MM.1S (cell line): ENCODE data around the gene CHCHD3.
"Not testable (repeated sequence)": the region's sequence is repeated elsewhere in the genome, so short reads cannot be mapped to it uniquely, and the experiment has no call there.

ENCODE experiments used
- DNase-seq: peaks from one replicate; pipeline ENCODE4 v3.0.0-alpha.2; 2015
- H2AFZ ChIP-seq: fragments of 300-600 bp; sonication (generic); 2 replicates; pipeline ENCODE4 v1.6.0; 2016; ENCODE audit warnings: antibody characterized with exemption, low read length
- H3F3A ChIP-seq: fragments of 300-600 bp; sonication (generic); 2 replicates; pipeline ENCODE4 v1.6.1; 2016; ENCODE audit warnings: mild to moderate bottlenecking, antibody characterized with exemption, low read length, moderate library complexity, mixed read lengths; ENCODE audit not compliant: insufficient read depth
- H3K27ac ChIP-seq: fragments of 300-600 bp; sonication (generic); 2 replicates; pipeline ENCODE4 v1.5.1; 2016; ENCODE audit warnings: mild to moderate bottlenecking, low read length
- H3K27me3 ChIP-seq: fragments of 300-600 bp; sonication (generic); replicated peaks from 2 replicates; pipeline ENCODE4 v1.6.0; 2016; ENCODE audit warnings: low read length; ENCODE audit not compliant: insufficient read depth
- H3K36me3 ChIP-seq: fragments of 300-600 bp; sonication (generic); replicated peaks from 2 replicates; pipeline ENCODE4 v1.6.1; 2016; ENCODE audit warnings: mild to moderate bottlenecking, low read length, mixed read lengths; ENCODE audit not compliant: insufficient read depth
- H3K4me1 ChIP-seq: fragments of 300-600 bp; sonication (generic); 2 replicates; pipeline ENCODE4 v1.6.1; 2016; ENCODE audit warnings: low read length, mixed read lengths
- H3K4me2 ChIP-seq: fragments of 300-600 bp; sonication (generic); 2 replicates; pipeline ENCODE4 v1.6.0; 2016; ENCODE audit warnings: low read depth, low read length
- H3K4me3 ChIP-seq: fragments of 300-600 bp; sonication (generic); 2 replicates; pipeline ENCODE4 v1.5.1; 2016; ENCODE audit warnings: low read length, mixed read lengths
- H3K79me2 ChIP-seq: fragments of 300-600 bp; sonication (generic); 2 replicates; pipeline ENCODE4 v1.6.1; 2016; ENCODE audit warnings: mixed run types, low read length, mixed read lengths
- H3K9ac ChIP-seq: fragments of 300-600 bp; sonication (generic); 2 replicates; pipeline ENCODE4 v1.6.1; 2016; ENCODE audit warnings: low read length, mixed read lengths
- H3K9me2 ChIP-seq: fragments of 300-600 bp; sonication (generic); replicated peaks from 2 replicates; pipeline ENCODE4 v1.6.1; 2016; ENCODE audit warnings: mild to moderate bottlenecking, low read length, mixed read lengths; ENCODE audit not compliant: insufficient read depth
- H3K9me3 ChIP-seq: fragments of 300-600 bp; sonication (generic); replicated peaks from 2 replicates; pipeline ENCODE4 v1.6.1; 2016; ENCODE audit warnings: mild to moderate bottlenecking, low read length, mixed read lengths; ENCODE audit not compliant: insufficient read depth
- H4K20me1 ChIP-seq: fragments of 300-600 bp; sonication (generic); 2 replicates; pipeline ENCODE4 v1.6.1; 2016; ENCODE audit warnings: mild to moderate bottlenecking, low read length, moderate library complexity, mixed read lengths; ENCODE audit not compliant: insufficient read depth
- EZH2 ChIP-seq: fragments of 300-600 bp; sonication (generic); optimal IDR thresholded peaks from 2 replicates; pipeline ENCODE3; 2017; ENCODE audit warnings: low read depth, mild to moderate bottlenecking, antibody characterized with exemption, low read length, mixed read lengths
- EZH2phosphoT487 ChIP-seq: fragments of 300-600 bp; sonication (generic); IDR thresholded peaks from 2 replicates; pipeline ENCODE4 v1.6.1; 2018; ENCODE audit warnings: antibody characterized with exemption, low read length
- TF ChIP-seq, protein P1 (sequence below): fragments of 300-600 bp; sonication (generic); IDR thresholded peaks from 2 replicates; pipeline ENCODE4 v1.5.1; 2016; ENCODE audit warnings: antibody characterized with exemption, low read length, mixed read lengths

Gene CHCHD3

DNA sequence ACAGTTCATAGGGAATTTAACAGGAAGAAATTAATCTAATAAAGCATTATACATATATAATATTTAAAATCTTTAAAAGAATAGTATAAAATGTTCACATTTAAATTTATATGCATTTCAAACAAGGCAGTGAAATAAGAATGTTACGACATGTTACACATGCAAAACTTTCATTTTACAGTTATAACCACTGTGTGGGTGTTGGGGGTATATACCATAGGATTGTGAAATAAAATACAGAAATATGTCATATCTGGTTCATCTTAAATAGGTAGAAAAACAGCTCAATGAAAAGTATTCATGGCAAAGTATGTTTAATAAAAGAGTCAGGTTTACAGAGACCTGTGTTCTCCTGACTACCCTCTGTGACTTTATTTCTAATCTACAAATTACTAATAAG lies 45.6 kb downstream of the CHCHD3 start:
- Histone ChIP-seq H3K4me3 (no peak overlapping the region), H2AFZ (no peak overlapping the region), H4K20me1 (no peaks in the 10 kb centered on the region), H3K4me1 (no peaks in the 10 kb centered on the region), H3F3A (no peaks in the 10 kb centered on the region), H3K4me2 (no peak overlapping the region), H3K9me2 (no peaks in the 10 kb centered on the region), H3K27ac (no peak overlapping the region), H3K36me3 (peaks cover 5% of the 10 kb centered on the region; the same call in 1 of the 2 replicates), H3K9ac (no peak overlapping the region), H3K27me3 (no peaks in the 10 kb centered on the region), H3K9me3 (no peaks in the 10 kb centered on the region), H3K79me2 (peaks cover 59% of the 10 kb centered on the region)
- no peak for DNase-seq
- TF ChIP-seq, protein P1, sequence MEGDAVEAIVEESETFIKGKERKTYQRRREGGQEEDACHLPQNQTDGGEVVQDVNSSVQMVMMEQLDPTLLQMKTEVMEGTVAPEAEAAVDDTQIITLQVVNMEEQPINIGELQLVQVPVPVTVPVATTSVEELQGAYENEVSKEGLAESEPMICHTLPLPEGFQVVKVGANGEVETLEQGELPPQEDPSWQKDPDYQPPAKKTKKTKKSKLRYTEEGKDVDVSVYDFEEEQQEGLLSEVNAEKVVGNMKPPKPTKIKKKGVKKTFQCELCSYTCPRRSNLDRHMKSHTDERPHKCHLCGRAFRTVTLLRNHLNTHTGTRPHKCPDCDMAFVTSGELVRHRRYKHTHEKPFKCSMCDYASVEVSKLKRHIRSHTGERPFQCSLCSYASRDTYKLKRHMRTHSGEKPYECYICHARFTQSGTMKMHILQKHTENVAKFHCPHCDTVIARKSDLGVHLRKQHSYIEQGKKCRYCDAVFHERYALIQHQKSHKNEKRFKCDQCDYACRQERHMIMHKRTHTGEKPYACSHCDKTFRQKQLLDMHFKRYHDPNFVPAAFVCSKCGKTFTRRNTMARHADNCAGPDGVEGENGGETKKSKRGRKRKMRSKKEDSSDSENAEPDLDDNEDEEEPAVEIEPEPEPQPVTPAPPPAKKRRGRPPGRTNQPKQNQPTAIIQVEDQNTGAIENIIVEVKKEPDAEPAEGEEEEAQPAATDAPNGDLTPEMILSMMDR: no peak
- TF ChIP-seq EZH2phosphoT487 (no peak), EZH2 (no peak)

GRCh38 chr7:133035240-133035639 lies 46.6 kb downstream of the CHCHD3 start:
- H3K27me3 ChIP-seq, H3K9me3 ChIP-seq, H3F3A ChIP-seq, H3K4me1 ChIP-seq, H3K4me2 ChIP-seq, H3K36me3 ChIP-seq, H3K9ac ChIP-seq, H3K27ac ChIP-seq, H4K20me1 ChIP-seq, DNase-seq, H3K4me3 ChIP-seq, H3K9me2 ChIP-seq, H2AFZ ChIP-seq: not testable (repeated sequence)
- H3K79me2 ChIP-seq: peaks cover 57% of the 10 kb centered on the region

GRCh38 chr7:133030346-133030745 lies 51.5 kb downstream of the CHCHD3 start:
- no peak overlapping the region for H2AFZ ChIP-seq
- H3F3A ChIP-seq: no peaks in the 10 kb centered on the region
- no peaks in the 10 kb centered on the region for H3K9me3 ChIP-seq
- H3K27me3 ChIP-seq: no peaks in the 10 kb centered on the region
- H3K36me3 ChIP-seq: peaks cover 5% of the 10 kb centered on the region; the same call in 1 of the 2 replicates
- no peaks in the 10 kb centered on the region for H3K4me1 ChIP-seq
- DNase-seq: no peak
- H3K9ac ChIP-seq: no peak overlapping the region
- peaks cover 34% of the 10 kb centered on the region for H3K79me2 ChIP-seq
- H4K20me1 ChIP-seq: no peaks in the 10 kb centered on the region
- H3K9me2 ChIP-seq: no peaks in the 10 kb centered on the region
- no peak overlapping the region for H3K4me3 ChIP-seq
- no peak overlapping the region for H3K4me2 ChIP-seq
- no peak overlapping the region for H3K27ac ChIP-seq
- TF ChIP-seq, protein P1: no peak
- TF ChIP-seq EZH2phosphoT487 (no peak), EZH2 (no peak)

DNA sequence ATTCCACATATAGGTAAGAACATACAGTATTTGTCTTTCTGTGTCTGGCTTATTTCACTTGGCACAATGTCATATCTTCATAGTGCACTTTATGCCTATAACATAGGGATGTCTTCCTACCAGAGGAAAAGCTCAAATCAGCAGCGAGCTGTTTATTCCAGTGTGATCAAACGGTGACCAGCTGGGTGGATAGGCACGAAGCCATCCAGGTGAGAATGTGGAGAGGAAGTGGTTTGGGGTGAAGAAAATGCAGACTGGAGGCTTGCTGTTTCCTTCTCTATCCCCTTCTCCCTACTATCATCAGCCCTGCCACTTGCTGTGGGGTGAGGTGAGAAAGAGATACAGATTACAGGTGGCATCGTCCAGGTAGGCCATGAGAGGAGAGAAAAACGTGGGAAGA lies 52.4 kb downstream of the CHCHD3 start:
- no peaks in the 10 kb centered on the region for H4K20me1 ChIP-seq
- H3K27ac ChIP-seq: no peak overlapping the region

More for the DNA sequence above, 52.4 kb downstream of the CHCHD3 start:
- Histone ChIP-seq H3K4me1 (no peaks in the 10 kb centered on the region), H3K9me3 (no peaks in the 10 kb centered on the region), H3K9me2 (no peaks in the 10 kb centered on the region), H2AFZ (no peak overlapping the region), H3K4me3 (no peak overlapping the region), H3K36me3 (peaks cover 5% of the 10 kb centered on the region; the same call in 1 of the 2 replicates), H3K79me2 (peaks cover 34% of the 10 kb centered on the region), H3K27me3 (no peaks in the 10 kb centered on the region), H3K9ac (no peak overlapping the region), H3F3A (no peaks in the 10 kb centered on the region), H3K4me2 (no peak overlapping the region)
- TF ChIP-seq EZH2phosphoT487 (no peak), EZH2 (no peak)
- TF ChIP-seq, protein P1: no peak
- DNase-seq: no peak
